HCT116 (cell line): ENCODE measurements around the gene GDF10. TPM values are rescaled to one million over a fixed set of nuclear protein-coding genes. Genes with fewer than 3 reads are reported as not detected.

Experiments used
- ATAC-seq: fragments of 200-7000 bp; cut with Tn5 transposase; 2 replicates; pipeline ENCODE4 v1.9.1; 2020; ENCODE audit warnings: mild to moderate bottlenecking, moderate library complexity
- BruUV-seq: library from RNA; stranded (reverse); fragments of 400-500 nt; replicated peaks from 2 replicates; lab custom pipeline; 2021; lab: Mats Ljungman, UMichigan
- CTCF ChIA-PET: fragments of 300-600 bp; sonication (Branson Sonifier 250); formaldehyde crosslinking; loops from one replicate; lab custom pipeline; 2021; ENCODE audit warnings: antibody characterized with exemption; lab: Charles Lee
- POLR2A ChIA-PET: fragments of 300-600, 350-600 bp; sonication (Branson Sonifier 250); formaldehyde crosslinking; loops from one replicate; lab custom pipeline; 2021; ENCODE audit warnings: antibody characterized with exemption; lab: Charles Lee
- RAD21 ChIA-PET, 2 experiments: fragments of 300-600 bp; sonication (Branson Sonifier 250); formaldehyde crosslinking; loops; one replicate each; lab custom pipeline; 2023; ENCODE audit warnings: low total read pairs in 2 of 2; ENCODE audit not compliant: uncharacterized antibody in 2 of 2, unreplicated experiment in 2 of 2, low non-redundant PET in 1 of 2; lab: Charles Lee
- DNase-seq: peaks from one replicate; pipeline ENCODE4 v3.0.0-alpha.2; 2010; ENCODE audit warnings: low read depth, low spot score
- H2AFZ ChIP-seq: fragments of 200-600 bp; shearing (Covaris generic), sonication (generic); 2 replicates; pipeline ENCODE4 v1.6.1; 2017; ENCODE audit warnings: low read depth, mixed run types, mixed read lengths, antibody characterized with exemption, low read length; ENCODE audit not compliant: poor library complexity, severe bottlenecking
- H3K27ac ChIP-seq: 2 replicates; pipeline ENCODE4 v1.5.1; 2012; ENCODE audit warnings: low read depth, low read length
- H3K27me3 ChIP-seq: fragments of 200-600 bp; sonication (generic); 2 replicates; pipeline ENCODE4 v1.6.1; 2016; ENCODE audit warnings: mixed run types, low read length, mixed read lengths; ENCODE audit not compliant: insufficient read depth
- H3K36me3 ChIP-seq, 2 experiments: fragments of 200-500 bp in 1 of 2; fragments of 200-600 bp in 1 of 2; sonication (Bioruptor generic) in 1 of 2; sonication (generic) in 1 of 2; 2 replicates each; pipeline versions ENCODE4 v1.5.1 to v1.6.1; 2014 to 2016; ENCODE audit warnings: low read length in 2 of 2, inconsistent platforms in 1 of 2, mixed read lengths in 1 of 2, mixed run types in 1 of 2; ENCODE audit not compliant: insufficient read depth in 2 of 2, control insufficient read depth in 1 of 2
- H3K4me1 ChIP-seq, 2 experiments: fragments of 200-600 bp in 1 of 2; sonication (generic) in 1 of 2; 2 replicates each; pipeline versions ENCODE4 v1.5.1 to v1.6.1; 2012 to 2017; ENCODE audit warnings: low read length in 2 of 2, inconsistent platforms in 1 of 2, mild to moderate bottlenecking in 1 of 2, mixed read lengths in 1 of 2, mixed run types in 1 of 2, moderate library complexity in 1 of 2; ENCODE audit not compliant: insufficient read depth in 2 of 2, control insufficient read depth in 1 of 2
- H3K4me2 ChIP-seq: fragments of 200-600 bp; sonication (generic); 2 replicates; pipeline ENCODE4 v1.6.1; 2017; ENCODE audit warnings: mixed run types, low read length, mixed read lengths
- H3K4me3 ChIP-seq, 2 experiments: fragments of 200-600 bp in 1 of 2; sonication (generic) in 1 of 2; replicated peaks in 1 of 2; 2 replicates each; pipeline ENCODE4 v1.5.1; 2011 to 2016; ENCODE audit warnings: low read length in 2 of 2, control low read depth in 1 of 2, low read depth in 1 of 2, mild to moderate bottlenecking in 1 of 2, mixed read lengths in 1 of 2, mixed run types in 1 of 2
- H3K79me2 ChIP-seq: fragments of 200-600 bp; sonication (generic); 2 replicates; pipeline ENCODE4 v1.6.1; 2017; ENCODE audit warnings: mild to moderate bottlenecking, mixed run types, low read length, moderate library complexity, mixed read lengths; ENCODE audit not compliant: insufficient read depth
- H3K9ac ChIP-seq: fragments of 200-600 bp; sonication (generic); 2 replicates; pipeline ENCODE4 v1.6.1; 2016; ENCODE audit warnings: low read length, mixed read lengths
- H3K9me2 ChIP-seq: fragments of 200-600 bp; sonication (generic), shearing (Covaris generic); 2 replicates; pipeline ENCODE4 v1.6.1; 2017; ENCODE audit warnings: mixed run types, mild to moderate bottlenecking, moderate library complexity; ENCODE audit not compliant: insufficient read depth
- H3K9me3 ChIP-seq, 2 experiments: fragments of 200-500 bp in 1 of 2; fragments of 200-600 bp in 1 of 2; sonication (Bioruptor generic) in 1 of 2; sonication (generic) in 1 of 2; 2 replicates each; pipeline ENCODE4 v1.6.1; 2014 to 2017; ENCODE audit warnings: low read length in 2 of 2, mixed read lengths in 2 of 2, inconsistent platforms in 1 of 2, low read depth in 1 of 2, mild to moderate bottlenecking in 1 of 2, mixed run types in 1 of 2, moderate library complexity in 1 of 2; ENCODE audit not compliant: control insufficient read depth in 1 of 2, insufficient read depth in 1 of 2
- H4K20me1 ChIP-seq: fragments of 200-600 bp; sonication (generic), shearing (Covaris generic); 2 replicates; pipeline ENCODE4 v1.6.1; 2017; ENCODE audit warnings: mixed run types, mild to moderate bottlenecking, moderate library complexity; ENCODE audit not compliant: insufficient read depth
- CBX3 ChIP-seq: IDR thresholded peaks from 2 replicates; pipeline ENCODE4 v1.6.1; 2012; ENCODE audit warnings: low read depth
- CEBPB ChIP-seq: IDR thresholded peaks from 2 replicates; pipeline ENCODE4 v1.6.1; 2012; ENCODE audit warnings: low read depth
- EGR1 ChIP-seq: IDR thresholded peaks from 2 replicates; pipeline ENCODE4 v1.6.1; 2012; ENCODE audit warnings: low read depth
- ELF1 ChIP-seq: IDR thresholded peaks from 2 replicates; pipeline ENCODE4 v1.6.1; 2012; ENCODE audit warnings: low read depth, borderline replicate concordance
- EZH2 ChIP-seq: fragments of 200-600 bp; sonication (generic); IDR thresholded peaks from 2 replicates; pipeline ENCODE4 v1.6.1; 2017; ENCODE audit warnings: antibody characterized with exemption, mixed run types
- EZH2phosphoT487 ChIP-seq: fragments of 200-600 bp; IDR thresholded peaks from 2 replicates; pipeline ENCODE4 v1.6.1; 2018; ENCODE audit warnings: antibody characterized with exemption, borderline replicate concordance
- JUND ChIP-seq: IDR thresholded peaks from 2 replicates; pipeline ENCODE4 v1.6.1; 2012
- POLR2A ChIP-seq: IDR thresholded peaks from 2 replicates; pipeline ENCODE4 v1.7.0; 2011; ENCODE audit warnings: borderline replicate concordance; ENCODE audit not compliant: insufficient read depth, insufficient read length; ENCODE audit errors: extremely low read depth
- POLR2AphosphoS5 ChIP-seq: IDR thresholded peaks from 2 replicates; pipeline ENCODE4 v1.6.1; 2011; ENCODE audit warnings: mild to moderate bottlenecking, low read depth, low read length, moderate library complexity
- RAD21 ChIP-seq: IDR thresholded peaks from 2 replicates; pipeline ENCODE4 v1.6.1; 2012; ENCODE audit warnings: low read depth, mild to moderate bottlenecking
- SIN3A ChIP-seq: IDR thresholded peaks from 2 replicates; pipeline ENCODE4 v1.6.1; 2012; ENCODE audit warnings: low read depth
- SP1 ChIP-seq: IDR thresholded peaks from 2 replicates; pipeline ENCODE4 v1.6.1; 2012; ENCODE audit warnings: low read depth
- SRF ChIP-seq: IDR thresholded peaks from 2 replicates; pipeline ENCODE4 v1.6.1; 2012; ENCODE audit warnings: low read depth
- TCF7L2 ChIP-seq: IDR thresholded peaks from 2 replicates; pipeline ENCODE4 v1.7.0; 2011; ENCODE audit warnings: borderline replicate concordance, inconsistent platforms; ENCODE audit not compliant: insufficient read depth, insufficient read length; ENCODE audit errors: extremely low read depth
- ZNF274 ChIP-seq: fragments of 200-500 bp; sonication (Bioruptor generic); IDR thresholded peaks from 2 replicates; pipeline ENCODE4 v1.6.1; 2014; ENCODE audit warnings: mild to moderate bottlenecking, low read depth, low read length, inconsistent platforms
- intact Hi-C: fragments of 100-400 bp; cut with micrococcal nuclease; formaldehyde crosslinking; loops from 2 replicates; pipeline ENCODE4 v1.10.0; 2022
- total RNA-seq: library from RNA; stranded (reverse); gene quantifications from one replicate; pipeline ENCODE4 v1.2.1, GENCODE V29; 2021; ENCODE audit not compliant: unreplicated experiment
- TF ChIP-seq, protein P1 (sequence below): IDR thresholded peaks from 2 replicates; pipeline ENCODE4 v1.6.1; 2012
- TF ChIP-seq, protein P2 (sequence below): IDR thresholded peaks from 2 replicates; pipeline ENCODE4 v1.6.1; 2012
- TF ChIP-seq, protein P3 (sequence below): IDR thresholded peaks from 2 replicates; pipeline ENCODE4 v1.6.1; 2011; ENCODE audit warnings: mild to moderate bottlenecking, low read length, moderate library complexity; ENCODE audit not compliant: insufficient replicate concordance; ENCODE audit errors: extremely low read depth
- TF ChIP-seq, protein P4 (sequence below): IDR thresholded peaks from 2 replicates; pipeline ENCODE4 v1.6.1; 2012; ENCODE audit warnings: low read depth
- TF ChIP-seq, protein P5 (sequence below), 3 experiments: fragments of 200-600 bp in 1 of 3; sonication (generic) in 1 of 3; IDR thresholded peaks in 2 of 3; conservative IDR thresholded peaks in 1 of 3; 2 replicates each; pipeline ENCODE4 v1.5.1; 2012 to 2017; ENCODE audit warnings: low read depth in 2 of 3, low read length in 2 of 3, antibody characterized with exemption in 1 of 3, borderline replicate concordance in 1 of 3, control low read depth in 1 of 3, mild to moderate bottlenecking in 1 of 3, mixed read lengths in 1 of 3, mixed run types in 1 of 3, moderate library complexity in 1 of 3; ENCODE audit not compliant: insufficient read depth in 1 of 3

The GDF10 gene
- total RNA-seq, 1 experiment from 2014 or later = not detected

DNA sequence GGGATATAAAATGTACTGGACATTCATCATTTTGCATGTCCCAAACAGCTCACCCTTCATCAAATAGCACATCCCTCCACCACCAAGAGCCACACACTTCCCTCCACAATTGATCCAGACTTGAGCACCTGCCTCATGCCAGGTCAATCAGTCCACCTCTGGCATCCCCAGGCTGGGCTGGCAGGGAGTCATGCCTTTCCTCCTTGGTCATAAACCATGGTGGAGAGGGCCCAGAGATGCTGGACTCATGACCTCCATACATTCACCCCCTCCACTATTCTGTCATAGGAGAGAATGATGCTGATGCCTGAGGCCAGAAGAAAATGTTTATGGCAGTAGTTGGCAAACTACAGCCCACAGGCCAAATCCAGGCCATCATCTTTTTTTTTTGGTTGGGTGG, 16.1 kb upstream of the GDF10 start:
- TF ChIP-seq TCF7L2 (no peak), CBX3 (no peak), RAD21 (no peak), ZNF274 (no peak), JUND (no peak), CEBPB (no peak), EZH2phosphoT487 (no peak), SP1 (no peak), SRF (no peak), EGR1 (no peak), POLR2A (no peak), SIN3A (no peak), POLR2AphosphoS5 (no peak), ELF1 (no peak), EZH2 (no peak)
- TF ChIP-seq, protein P1, sequence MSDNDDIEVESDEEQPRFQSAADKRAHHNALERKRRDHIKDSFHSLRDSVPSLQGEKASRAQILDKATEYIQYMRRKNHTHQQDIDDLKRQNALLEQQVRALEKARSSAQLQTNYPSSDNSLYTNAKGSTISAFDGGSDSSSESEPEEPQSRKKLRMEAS = no peak
- TF ChIP-seq, protein P2, sequence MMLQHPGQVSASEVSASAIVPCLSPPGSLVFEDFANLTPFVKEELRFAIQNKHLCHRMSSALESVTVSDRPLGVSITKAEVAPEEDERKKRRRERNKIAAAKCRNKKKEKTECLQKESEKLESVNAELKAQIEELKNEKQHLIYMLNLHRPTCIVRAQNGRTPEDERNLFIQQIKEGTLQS = no peak
- TF ChIP-seq, protein P3, sequence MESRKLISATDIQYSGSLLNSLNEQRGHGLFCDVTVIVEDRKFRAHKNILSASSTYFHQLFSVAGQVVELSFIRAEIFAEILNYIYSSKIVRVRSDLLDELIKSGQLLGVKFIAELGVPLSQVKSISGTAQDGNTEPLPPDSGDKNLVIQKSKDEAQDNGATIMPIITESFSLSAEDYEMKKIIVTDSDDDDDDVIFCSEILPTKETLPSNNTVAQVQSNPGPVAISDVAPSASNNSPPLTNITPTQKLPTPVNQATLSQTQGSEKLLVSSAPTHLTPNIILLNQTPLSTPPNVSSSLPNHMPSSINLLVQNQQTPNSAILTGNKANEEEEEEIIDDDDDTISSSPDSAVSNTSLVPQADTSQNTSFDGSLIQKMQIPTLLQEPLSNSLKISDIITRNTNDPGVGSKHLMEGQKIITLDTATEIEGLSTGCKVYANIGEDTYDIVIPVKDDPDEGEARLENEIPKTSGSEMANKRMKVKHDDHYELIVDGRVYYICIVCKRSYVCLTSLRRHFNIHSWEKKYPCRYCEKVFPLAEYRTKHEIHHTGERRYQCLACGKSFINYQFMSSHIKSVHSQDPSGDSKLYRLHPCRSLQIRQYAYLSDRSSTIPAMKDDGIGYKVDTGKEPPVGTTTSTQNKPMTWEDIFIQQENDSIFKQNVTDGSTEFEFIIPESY = no peak
- TF ChIP-seq, protein P4, sequence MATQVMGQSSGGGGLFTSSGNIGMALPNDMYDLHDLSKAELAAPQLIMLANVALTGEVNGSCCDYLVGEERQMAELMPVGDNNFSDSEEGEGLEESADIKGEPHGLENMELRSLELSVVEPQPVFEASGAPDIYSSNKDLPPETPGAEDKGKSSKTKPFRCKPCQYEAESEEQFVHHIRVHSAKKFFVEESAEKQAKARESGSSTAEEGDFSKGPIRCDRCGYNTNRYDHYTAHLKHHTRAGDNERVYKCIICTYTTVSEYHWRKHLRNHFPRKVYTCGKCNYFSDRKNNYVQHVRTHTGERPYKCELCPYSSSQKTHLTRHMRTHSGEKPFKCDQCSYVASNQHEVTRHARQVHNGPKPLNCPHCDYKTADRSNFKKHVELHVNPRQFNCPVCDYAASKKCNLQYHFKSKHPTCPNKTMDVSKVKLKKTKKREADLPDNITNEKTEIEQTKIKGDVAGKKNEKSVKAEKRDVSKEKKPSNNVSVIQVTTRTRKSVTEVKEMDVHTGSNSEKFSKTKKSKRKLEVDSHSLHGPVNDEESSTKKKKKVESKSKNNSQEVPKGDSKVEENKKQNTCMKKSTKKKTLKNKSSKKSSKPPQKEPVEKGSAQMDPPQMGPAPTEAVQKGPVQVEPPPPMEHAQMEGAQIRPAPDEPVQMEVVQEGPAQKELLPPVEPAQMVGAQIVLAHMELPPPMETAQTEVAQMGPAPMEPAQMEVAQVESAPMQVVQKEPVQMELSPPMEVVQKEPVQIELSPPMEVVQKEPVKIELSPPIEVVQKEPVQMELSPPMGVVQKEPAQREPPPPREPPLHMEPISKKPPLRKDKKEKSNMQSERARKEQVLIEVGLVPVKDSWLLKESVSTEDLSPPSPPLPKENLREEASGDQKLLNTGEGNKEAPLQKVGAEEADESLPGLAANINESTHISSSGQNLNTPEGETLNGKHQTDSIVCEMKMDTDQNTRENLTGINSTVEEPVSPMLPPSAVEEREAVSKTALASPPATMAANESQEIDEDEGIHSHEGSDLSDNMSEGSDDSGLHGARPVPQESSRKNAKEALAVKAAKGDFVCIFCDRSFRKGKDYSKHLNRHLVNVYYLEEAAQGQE = no peak
- TF ChIP-seq, protein P5, sequence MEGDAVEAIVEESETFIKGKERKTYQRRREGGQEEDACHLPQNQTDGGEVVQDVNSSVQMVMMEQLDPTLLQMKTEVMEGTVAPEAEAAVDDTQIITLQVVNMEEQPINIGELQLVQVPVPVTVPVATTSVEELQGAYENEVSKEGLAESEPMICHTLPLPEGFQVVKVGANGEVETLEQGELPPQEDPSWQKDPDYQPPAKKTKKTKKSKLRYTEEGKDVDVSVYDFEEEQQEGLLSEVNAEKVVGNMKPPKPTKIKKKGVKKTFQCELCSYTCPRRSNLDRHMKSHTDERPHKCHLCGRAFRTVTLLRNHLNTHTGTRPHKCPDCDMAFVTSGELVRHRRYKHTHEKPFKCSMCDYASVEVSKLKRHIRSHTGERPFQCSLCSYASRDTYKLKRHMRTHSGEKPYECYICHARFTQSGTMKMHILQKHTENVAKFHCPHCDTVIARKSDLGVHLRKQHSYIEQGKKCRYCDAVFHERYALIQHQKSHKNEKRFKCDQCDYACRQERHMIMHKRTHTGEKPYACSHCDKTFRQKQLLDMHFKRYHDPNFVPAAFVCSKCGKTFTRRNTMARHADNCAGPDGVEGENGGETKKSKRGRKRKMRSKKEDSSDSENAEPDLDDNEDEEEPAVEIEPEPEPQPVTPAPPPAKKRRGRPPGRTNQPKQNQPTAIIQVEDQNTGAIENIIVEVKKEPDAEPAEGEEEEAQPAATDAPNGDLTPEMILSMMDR (IDR thresholded peaks at IDR 0.05 in 2 of 3, conservative IDR thresholded peaks at IDR 0.05 in 1 of 3; ENCODE audit: borderline replicate concordance in 1 of 3, insufficient read depth in 1 of 3, low read depth in 2 of 3, low read length in 2 of 3) = no peak
- TF ChIP-seq, all 23 proteins: peak for 0
- Histone ChIP-seq H3K4me3 (no peak overlapping the region), H3K4me1 (no peaks in the 10 kb centered on the region), H3K27me3 (no peaks in the 10 kb centered on the region), H2AFZ (no peak overlapping the region), H3K9ac (no peak overlapping the region), H3K79me2 (no peaks in the 10 kb centered on the region), H3K36me3 (no peaks in the 10 kb centered on the region), H3K9me3 (no peaks in the 10 kb centered on the region), H3K27ac (no peak overlapping the region), H4K20me1 (no peaks in the 10 kb centered on the region), H3K9me2 (no peaks in the 10 kb centered on the region), H3K4me2 (no peak overlapping the region)
- ATAC-seq (no peak), DNase-seq (no peak)
- ChIA-PET CTCF (no interaction called here), RAD21 (no interaction called here), POLR2A (no interaction called here)
- intact Hi-C loops = no loop called here
- no TSS peak for BruUV-seq
